Gastroesophageal sphincter (tissue), 4 donors: ENCODE data around the gene LIMS2. TPM values are rescaled to one million over a fixed set of nuclear protein-coding genes. Genes with fewer than 3 reads are reported as not detected.

Experiments
- ATAC-seq: fragments of 150-250 bp; one replicate; pipeline ENCODE4 v1.9.1; 2016; ENCODE audit warnings: mild to moderate bottlenecking, moderate library complexity
- H3K27ac ChIP-seq, 4 donors: fragments of 200-600 bp; sonication (generic) in 3 of 4; 1 replicate in 3 of 4; 2 replicates in 1 of 4; pipeline ENCODE4 v1.5.1; 2016 to 2019
- H3K27me3 ChIP-seq: fragments of 200-600 bp; sonication (generic); one replicate; pipeline ENCODE4 v1.5.1; 2019
- H3K36me3 ChIP-seq, 2 donors: fragments of 200-600 bp; sonication (generic); one replicate each; pipeline ENCODE4 v1.5.1; 2019; ENCODE audit warnings: control low read depth in 1 of 2
- H3K4me1 ChIP-seq, 3 donors: fragments of 200-600 bp; sonication (generic); 1 replicate in 2 of 3; 2 replicates in 1 of 3; pipeline ENCODE4 v1.5.1; 2016 to 2019; ENCODE audit warnings: control low read depth in 2 of 3
- H3K4me3 ChIP-seq, 2 donors: fragments of 200-600 bp; sonication (generic); one replicate each; pipeline ENCODE4 v1.5.1; 2019; ENCODE audit warnings: mild to moderate bottlenecking in 1 of 2, moderate library complexity in 1 of 2
- H3K9me3 ChIP-seq, 3 donors: fragments of 200-600 bp; sonication (generic); one replicate each; pipeline ENCODE4 v1.5.1; 2017 to 2019; ENCODE audit warnings: control low read depth in 2 of 3
- EP300 ChIP-seq: sonication (generic); formaldehyde crosslinking; IDR thresholded peaks from one replicate; pipeline ENCODE4 v1.6.1; 2017; ENCODE audit warnings: antibody characterized with exemption, mild to moderate bottlenecking
- POLR2A ChIP-seq, 2 donors: fragments of 450-650 bp; IDR thresholded peaks; one replicate each; pipeline ENCODE4 v1.6.1; 2017; ENCODE audit warnings: antibody characterized with exemption in 2 of 2, mild to moderate bottlenecking in 2 of 2, moderate library complexity in 1 of 2
- POLR2AphosphoS5 ChIP-seq: sonication (generic); formaldehyde crosslinking; IDR thresholded peaks from one replicate; pipeline ENCODE4 v1.6.1; 2017; ENCODE audit warnings: antibody characterized with exemption
- WGBS, 2 donors: methylation state at CpG; one replicate each; pipeline ENCODE4 v1.1.5; 2018; ENCODE audit warnings: low coverage in 1 of 2; 5-methylcytosine and 5-hydroxymethylcytosine counted together
- total RNA-seq, 4 donors: library from RNA; depleted of rRNA; stranded (reverse); fragments of >200 nt; gene quantifications; one replicate each; pipeline ENCODE4 v1.1.0, GENCODE V29; 2016
- TF ChIP-seq, protein P1 (sequence below), 4 experiments: fragments of 200-600 bp in 2 of 4; fragments of 450-650 bp in 2 of 4; sonication (generic) in 1 of 4; IDR thresholded peaks; one replicate each; pipeline ENCODE4 v1.5.1; 2017 to 2019; ENCODE audit warnings: antibody characterized with exemption in 4 of 4, mild to moderate bottlenecking in 2 of 4, moderate library complexity in 2 of 4

The LIMS2 gene
- total RNA-seq, 4 donors from 2014 or later: 81.4 to 275 (median 124) TPM

DNA sequence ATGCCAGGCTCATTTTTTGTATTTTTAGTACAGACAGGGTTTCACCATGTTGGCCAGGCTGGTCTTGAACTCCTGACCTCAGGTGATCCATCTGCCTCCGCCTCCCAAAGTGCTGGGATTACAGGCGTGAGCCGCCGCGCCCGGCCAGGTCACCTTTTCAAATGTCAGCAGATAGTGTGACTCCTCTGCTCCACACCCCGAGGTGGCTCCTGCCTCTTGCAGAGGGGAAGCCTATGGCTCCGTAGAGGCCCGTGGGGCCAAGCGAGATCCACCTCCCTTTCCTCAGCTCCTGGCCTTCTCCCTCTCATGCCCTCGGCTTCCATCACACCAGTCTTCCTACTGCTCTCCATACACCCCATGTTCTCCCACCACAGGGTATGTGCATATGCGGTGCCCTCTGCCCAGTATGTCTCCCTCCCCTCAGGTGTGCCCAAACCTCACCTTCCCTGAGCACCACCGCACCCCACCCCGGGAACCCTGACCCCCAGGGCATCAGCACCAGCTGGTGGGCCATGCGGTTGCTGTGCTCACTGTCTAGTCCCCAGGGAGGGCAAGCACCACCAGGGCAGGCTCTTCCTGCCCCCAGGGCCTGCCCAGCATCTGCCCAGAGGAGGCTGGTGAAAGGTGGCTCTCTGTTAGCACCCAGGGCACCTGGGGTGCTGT, 18.6 kb downstream of the LIMS2 start:
- peaks cover 12 to 100% (median 77%) of the 10 kb centered on the region in 3 donors for H3K4me1 ChIP-seq
- H3K27ac ChIP-seq: peak overlapping the region; percentile 24 to 98 (median 88)
- H3K9me3 ChIP-seq: no peaks in the 10 kb centered on the region
- TF ChIP-seq, protein P1, sequence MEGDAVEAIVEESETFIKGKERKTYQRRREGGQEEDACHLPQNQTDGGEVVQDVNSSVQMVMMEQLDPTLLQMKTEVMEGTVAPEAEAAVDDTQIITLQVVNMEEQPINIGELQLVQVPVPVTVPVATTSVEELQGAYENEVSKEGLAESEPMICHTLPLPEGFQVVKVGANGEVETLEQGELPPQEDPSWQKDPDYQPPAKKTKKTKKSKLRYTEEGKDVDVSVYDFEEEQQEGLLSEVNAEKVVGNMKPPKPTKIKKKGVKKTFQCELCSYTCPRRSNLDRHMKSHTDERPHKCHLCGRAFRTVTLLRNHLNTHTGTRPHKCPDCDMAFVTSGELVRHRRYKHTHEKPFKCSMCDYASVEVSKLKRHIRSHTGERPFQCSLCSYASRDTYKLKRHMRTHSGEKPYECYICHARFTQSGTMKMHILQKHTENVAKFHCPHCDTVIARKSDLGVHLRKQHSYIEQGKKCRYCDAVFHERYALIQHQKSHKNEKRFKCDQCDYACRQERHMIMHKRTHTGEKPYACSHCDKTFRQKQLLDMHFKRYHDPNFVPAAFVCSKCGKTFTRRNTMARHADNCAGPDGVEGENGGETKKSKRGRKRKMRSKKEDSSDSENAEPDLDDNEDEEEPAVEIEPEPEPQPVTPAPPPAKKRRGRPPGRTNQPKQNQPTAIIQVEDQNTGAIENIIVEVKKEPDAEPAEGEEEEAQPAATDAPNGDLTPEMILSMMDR (IDR thresholded peaks at IDR 0.05): no peak
- TF ChIP-seq POLR2AphosphoS5: no peak
- no peak overlapping the region for H3K4me3 ChIP-seq
- no peak for ATAC-seq
- peaks cover 0 to 56% of the 10 kb centered on the region in 2 donors for H3K36me3 ChIP-seq
- H3K27me3 ChIP-seq: no peaks in the 10 kb centered on the region
- 58 to 67% methylated on average over 7 to 13 of the region's 15 CpGs for WGBS, 2 donors

DNA sequence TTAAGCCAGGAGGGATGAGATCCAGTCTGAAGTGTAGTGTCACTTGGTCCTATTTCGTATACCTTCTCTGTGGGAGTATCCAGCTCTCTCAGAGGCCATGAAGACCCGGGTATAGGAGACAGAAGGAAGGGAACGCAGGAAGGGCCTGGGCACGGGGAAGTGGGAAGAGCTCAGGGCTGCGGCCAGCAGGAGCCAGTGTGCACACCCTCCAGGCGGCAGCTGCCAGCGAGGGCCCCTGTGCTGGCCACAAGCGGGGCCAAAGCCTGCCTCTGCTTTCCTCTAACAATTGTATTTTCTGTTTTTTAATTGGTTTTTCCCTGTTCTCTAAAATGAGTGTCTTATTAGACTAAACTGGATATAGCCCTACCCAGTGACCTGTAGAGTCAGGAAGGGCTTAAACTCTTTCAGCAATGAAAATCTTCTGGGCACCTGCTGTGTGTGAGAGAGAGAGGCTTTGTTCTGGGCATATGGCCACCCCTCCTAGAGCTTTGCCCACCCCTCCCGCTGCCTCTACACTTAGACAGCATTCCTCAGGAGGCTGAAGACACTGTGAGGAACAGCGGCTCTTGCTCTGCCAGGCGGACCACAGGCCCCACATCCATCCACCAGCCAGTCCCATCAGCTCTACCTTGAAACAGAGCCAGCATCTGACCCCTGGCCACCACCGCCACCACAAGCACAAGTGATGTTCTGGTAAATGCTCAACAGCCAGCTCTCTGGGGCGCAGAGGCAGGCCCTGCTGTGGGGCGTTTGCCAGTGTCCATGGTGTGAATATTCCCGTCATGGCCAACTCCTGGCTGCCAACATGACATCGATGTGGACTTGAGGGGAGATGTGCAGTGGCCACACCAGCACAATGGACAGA, 19.9 kb downstream of the LIMS2 start:
- Histone ChIP-seq H3K9me3 (no peaks in the 10 kb centered on the region), H3K27me3 (no peaks in the 10 kb centered on the region), H3K4me3 (no peak overlapping the region), H3K4me1 (peaks cover 12 to 100% (median 76%) of the 10 kb centered on the region in 3 donors), H3K27ac (peak overlapping the region; percentile 70 to 98 (median 84)), H3K36me3 (peaks cover 0 to 60% of the 10 kb centered on the region in 2 donors)
- TF ChIP-seq EP300 (no peak), POLR2A (IDR thresholded peaks at IDR 0.05) (no peak), POLR2AphosphoS5 (no peak)
- TF ChIP-seq, protein P1 (IDR thresholded peaks at IDR 0.05): peak in 1 of 4 experiments; percentile 12
- WGBS, 2 donors: 29 to 50% methylated on average over 10 to 11 of the region's 16 CpGs
- ATAC-seq: no peak

DNA sequence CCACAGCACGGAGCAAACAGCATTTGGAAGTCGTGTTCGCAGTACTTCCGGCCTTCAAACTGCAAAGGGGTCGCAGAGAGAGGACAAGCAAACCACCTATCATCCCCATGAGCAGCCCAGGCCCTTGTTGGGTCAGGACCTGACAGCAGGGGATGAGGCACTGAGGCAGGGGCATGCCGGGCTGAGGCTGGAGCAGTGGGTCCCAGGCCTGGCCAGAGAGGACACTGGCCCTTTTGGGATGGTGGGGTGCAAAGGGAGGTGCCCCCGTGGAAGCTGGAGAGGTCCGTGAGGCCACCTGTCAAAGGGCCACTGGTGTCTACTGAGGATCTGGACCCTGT, 20.5 kb downstream of the LIMS2 start:
- Histone ChIP-seq H3K27ac (peak overlapping the region; percentile 70 to 98 (median 84)), H3K4me1 (peaks cover 11 to 100% (median 74%) of the 10 kb centered on the region in 3 donors), H3K36me3 (peaks cover 0 to 56% of the 10 kb centered on the region in 2 donors), H3K27me3 (no peaks in the 10 kb centered on the region), H3K9me3 (no peaks in the 10 kb centered on the region), H3K4me3 (no peak overlapping the region)
- WGBS, 2 donors: no CpG with 5 or more reads among the region's 8 CpGs
- ATAC-seq: no peak
- TF ChIP-seq, protein P1 (IDR thresholded peaks at IDR 0.05): no peak

DNA sequence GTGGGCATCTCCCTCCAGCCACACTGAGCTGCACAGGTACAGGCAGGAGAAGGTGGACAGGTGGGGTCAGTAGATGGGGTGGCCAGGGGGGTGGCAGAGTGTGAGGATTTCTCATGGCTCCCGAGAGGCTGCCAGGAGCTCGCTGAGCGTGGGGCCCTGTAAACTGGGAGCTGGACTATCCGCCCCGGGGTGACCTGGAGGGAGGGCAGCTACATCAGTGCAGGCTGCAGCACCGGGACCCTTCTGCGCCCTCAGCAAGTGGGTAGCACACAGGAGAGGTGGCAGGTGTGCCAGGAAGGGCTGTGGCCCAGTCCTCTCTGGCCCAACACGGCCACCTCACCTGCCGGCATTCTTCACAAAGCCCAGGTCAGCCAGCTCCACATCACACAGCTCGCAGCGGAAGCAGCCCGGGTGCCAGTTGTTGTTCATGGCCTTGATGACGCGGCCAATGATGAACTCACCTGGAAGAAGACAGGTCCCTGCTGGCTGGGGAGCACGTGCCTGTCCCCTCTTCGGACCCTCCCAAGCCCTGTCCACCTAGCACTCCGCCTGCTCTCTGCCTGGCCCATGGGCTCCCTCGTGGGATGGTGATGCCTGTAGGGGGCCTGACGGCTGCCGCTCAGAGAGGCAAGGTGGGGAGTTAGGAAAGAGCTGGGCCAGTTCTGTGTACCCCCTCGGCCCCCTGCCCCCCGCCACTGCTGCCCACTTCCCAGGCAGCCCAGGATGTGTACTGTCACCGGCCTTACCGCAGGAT, 21.1 kb downstream of the LIMS2 start:
- H3K27ac ChIP-seq: peak overlapping the region; percentile 70 to 98 (median 84)

More for the DNA sequence above, 21.1 kb downstream of the LIMS2 start:
- no peak for TF ChIP-seq EP300
- TF ChIP-seq POLR2A (IDR thresholded peaks at IDR 0.05): no peak
- TF ChIP-seq, protein P1 (IDR thresholded peaks at IDR 0.05): no peak
- no peak for TF ChIP-seq POLR2AphosphoS5
- ATAC-seq: no peak
- peaks cover 12 to 100% (median 74%) of the 10 kb centered on the region in 3 donors for H3K4me1 ChIP-seq
- H3K27me3 ChIP-seq: no peaks in the 10 kb centered on the region
- H3K4me3 ChIP-seq: no peak overlapping the region
- 73% methylated on average over 3 of the region's 24 CpGs; no CpG with 5 or more reads in 1 of the 2 donors for WGBS, 2 donors
- H3K9me3 ChIP-seq: no peaks in the 10 kb centered on the region
- H3K36me3 ChIP-seq: peaks cover 0 to 56% of the 10 kb centered on the region in 2 donors
